DOHH2 (cell line): ENCODE data around the gene RAG2.
"Not testable (repeated sequence)": the region's sequence is repeated elsewhere in the genome, so short reads cannot be mapped to it uniquely, and the experiment has no call there.

Experiments
- EZH2phosphoT487 ChIP-seq: fragments of 200-600 bp; sonication (generic); IDR thresholded peaks from 2 replicates; pipeline ENCODE4 v1.6.1; 2017; ENCODE audit warnings: borderline replicate concordance, mild to moderate bottlenecking, antibody characterized with exemption, low read length, moderate library complexity, mixed read lengths
- TF ChIP-seq, protein P1 (sequence below): fragments of 200-600 bp; sonication (generic); IDR thresholded peaks from one replicate; pipeline ENCODE4 v1.5.1; 2014; ENCODE audit warnings: antibody characterized with exemption, mild to moderate bottlenecking, low read depth, low read length; ENCODE audit not compliant: poor library complexity, severe bottlenecking

DNA sequence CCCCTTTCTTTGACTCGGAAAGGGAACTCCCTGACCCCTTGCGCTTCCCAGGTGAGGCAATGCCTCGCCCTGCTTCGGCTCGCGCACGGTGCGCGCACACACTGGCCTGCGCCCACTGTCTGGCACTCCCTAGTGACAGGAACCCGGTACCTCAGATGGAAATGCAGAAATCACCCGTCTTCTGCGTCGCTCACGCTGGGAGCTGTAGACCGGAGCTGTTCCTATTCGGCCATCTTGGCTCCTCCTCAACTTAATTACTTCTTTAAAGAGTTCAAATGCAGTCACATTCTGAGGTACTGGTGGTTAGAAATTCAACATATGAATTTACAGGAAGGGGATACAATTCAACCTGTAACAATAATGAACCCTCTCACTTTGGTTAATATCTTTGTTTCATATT is 40.6 kb downstream of the RAG2 start:
- TF ChIP-seq, protein P1, sequence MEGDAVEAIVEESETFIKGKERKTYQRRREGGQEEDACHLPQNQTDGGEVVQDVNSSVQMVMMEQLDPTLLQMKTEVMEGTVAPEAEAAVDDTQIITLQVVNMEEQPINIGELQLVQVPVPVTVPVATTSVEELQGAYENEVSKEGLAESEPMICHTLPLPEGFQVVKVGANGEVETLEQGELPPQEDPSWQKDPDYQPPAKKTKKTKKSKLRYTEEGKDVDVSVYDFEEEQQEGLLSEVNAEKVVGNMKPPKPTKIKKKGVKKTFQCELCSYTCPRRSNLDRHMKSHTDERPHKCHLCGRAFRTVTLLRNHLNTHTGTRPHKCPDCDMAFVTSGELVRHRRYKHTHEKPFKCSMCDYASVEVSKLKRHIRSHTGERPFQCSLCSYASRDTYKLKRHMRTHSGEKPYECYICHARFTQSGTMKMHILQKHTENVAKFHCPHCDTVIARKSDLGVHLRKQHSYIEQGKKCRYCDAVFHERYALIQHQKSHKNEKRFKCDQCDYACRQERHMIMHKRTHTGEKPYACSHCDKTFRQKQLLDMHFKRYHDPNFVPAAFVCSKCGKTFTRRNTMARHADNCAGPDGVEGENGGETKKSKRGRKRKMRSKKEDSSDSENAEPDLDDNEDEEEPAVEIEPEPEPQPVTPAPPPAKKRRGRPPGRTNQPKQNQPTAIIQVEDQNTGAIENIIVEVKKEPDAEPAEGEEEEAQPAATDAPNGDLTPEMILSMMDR: not testable (repeated sequence)
- TF ChIP-seq EZH2phosphoT487: not testable (repeated sequence)
